SK-N-SH (cell line): Measurements from ENCODE around the gene ARL6. TPM values are rescaled to one million over a fixed set of nuclear protein-coding genes. Genes with fewer than 3 reads are reported as not detected.

Source experiments
- CTCF ChIA-PET: fragments of 300-600, 350-600 bp; formaldehyde crosslinking; extraction: SDS; loops from one replicate; lab custom pipeline; 2021; lab: Yijun Ruan, JAX
- POLR2A ChIA-PET: fragments of 350-600 bp; sonication (Branson Sonifier 250); formaldehyde crosslinking; extraction: SDS; loops from one replicate; lab custom pipeline; 2020; ENCODE audit warnings: antibody characterized with exemption, inconsistent platforms; lab: Yijun Ruan, JAX
- DNase-seq: peaks from one replicate; pipeline ENCODE4 v3.0.0; 2012
- H2AFZ ChIP-seq: fragments of 200-600 bp; sonication (generic); 2 replicates; pipeline ENCODE4 v1.8.1; 2016; ENCODE audit warnings: antibody characterized with exemption, mild to moderate bottlenecking, low read depth
- H3F3A ChIP-seq: fragments of 200-600 bp; sonication (generic); replicated peaks from 2 replicates; pipeline ENCODE3; 2016; ENCODE audit warnings: antibody characterized with exemption, mild to moderate bottlenecking; ENCODE audit not compliant: insufficient read depth
- H3K27ac ChIP-seq, 2 experiments: fragments of 200-500 bp in 1 of 2; fragments of 200-600 bp in 1 of 2; sonication (Bioruptor generic) in 1 of 2; sonication (generic), shearing (Covaris generic) in 1 of 2; 2 replicates each; pipeline versions ENCODE4 v1.5.1 to v1.6.1; 2014 to 2016; ENCODE audit warnings: low read depth in 2 of 2, inconsistent platforms in 1 of 2, low read length in 1 of 2, mild to moderate bottlenecking in 1 of 2, mixed read lengths in 1 of 2
- H3K27me3 ChIP-seq: fragments of 200-600 bp; sonication (generic), shearing (Covaris generic); 2 replicates; pipeline ENCODE4 v1.6.1; 2016; ENCODE audit warnings: mixed run types; ENCODE audit not compliant: insufficient read depth
- H3K36me3 ChIP-seq, 2 experiments: fragments of 200-500 bp in 1 of 2; fragments of 200-600 bp in 1 of 2; sonication (Bioruptor generic) in 1 of 2; sonication (generic) in 1 of 2; replicated peaks in 1 of 2; 2 replicates each; pipeline versions ENCODE3 to v1.5.1; 2014 to 2016; ENCODE audit warnings: low read length in 1 of 2, mild to moderate bottlenecking in 1 of 2; ENCODE audit not compliant: insufficient read depth in 2 of 2, control insufficient read depth in 1 of 2
- H3K4me1 ChIP-seq, 2 experiments: fragments of 200-500 bp in 1 of 2; fragments of 200-600 bp in 1 of 2; sonication (Bioruptor generic) in 1 of 2; sonication (generic), shearing (Covaris generic) in 1 of 2; 2 replicates each; pipeline versions ENCODE4 v1.5.1 to v1.6.1; 2014 to 2016; ENCODE audit warnings: low read depth in 1 of 2, low read length in 1 of 2, mixed run types in 1 of 2; ENCODE audit not compliant: insufficient read depth in 2 of 2, control insufficient read depth in 1 of 2
- H3K4me2 ChIP-seq: fragments of 200-600 bp; sonication (generic), shearing (Covaris generic); 2 replicates; pipeline ENCODE4 v1.6.1; 2017; ENCODE audit warnings: mixed run types
- H3K4me3 ChIP-seq, 2 experiments: fragments of 200-500 bp in 1 of 2; fragments of 200-600 bp in 1 of 2; sonication (Bioruptor generic) in 1 of 2; sonication (generic), shearing (Covaris generic) in 1 of 2; 2 replicates each; pipeline versions ENCODE4 v1.5.1 to v1.8.1; 2014 to 2016; ENCODE audit warnings: low read depth in 2 of 2, inconsistent platforms in 1 of 2, low read length in 1 of 2, mild to moderate bottlenecking in 1 of 2, mixed read lengths in 1 of 2, moderate library complexity in 1 of 2
- H3K79me2 ChIP-seq: fragments of 200-600 bp; sonication (generic); 2 replicates; pipeline ENCODE4 v1.8.1; 2017; ENCODE audit warnings: mild to moderate bottlenecking; ENCODE audit not compliant: insufficient read depth
- H3K9ac ChIP-seq: fragments of 200-600 bp; sonication (generic); 2 replicates; pipeline ENCODE4 v1.6.1; 2017; ENCODE audit warnings: mixed run types
- H3K9me2 ChIP-seq: fragments of 200-600 bp; sonication (generic); 2 replicates; pipeline ENCODE4 v1.6.1; 2017; ENCODE audit warnings: mixed run types
- H3K9me3 ChIP-seq: fragments of 200-600 bp; sonication (generic); 2 replicates; pipeline ENCODE4 v1.6.1; 2017; ENCODE audit warnings: mixed run types, mild to moderate bottlenecking, moderate library complexity
- H4K20me1 ChIP-seq: fragments of 200-600 bp; sonication (generic); 2 replicates; pipeline ENCODE4 v1.6.1; 2017; ENCODE audit warnings: mild to moderate bottlenecking, mixed run types; ENCODE audit not compliant: insufficient read depth
- EZH2phosphoT487 ChIP-seq: fragments of 200-600 bp; sonication (generic); IDR thresholded peaks from 2 replicates; pipeline ENCODE4 v1.6.1; 2017; ENCODE audit warnings: low read depth, mixed run types, mild to moderate bottlenecking, antibody characterized with exemption, moderate library complexity, borderline replicate concordance
- FOSL2 ChIP-seq: IDR thresholded peaks from 2 replicates; pipeline ENCODE4 v1.4.0; 2012; ENCODE audit warnings: low read depth, mild to moderate bottlenecking, moderate library complexity, borderline replicate concordance
- GATA2 ChIP-seq: sonication (generic); formaldehyde crosslinking; IDR thresholded peaks from 2 replicates; pipeline ENCODE4 v1.5.0; 2020; ENCODE audit warnings: mild to moderate bottlenecking, missing genetic modification reagents
- MEF2A ChIP-seq: IDR thresholded peaks from 2 replicates; pipeline ENCODE4 v1.4.0; 2012; ENCODE audit warnings: low read depth, borderline replicate concordance
- RXRA ChIP-seq: IDR thresholded peaks from 2 replicates; pipeline ENCODE4 v1.4.0; 2012; ENCODE audit warnings: low read depth, mild to moderate bottlenecking, borderline replicate concordance
- SMC3 ChIP-seq: IDR thresholded peaks from 2 replicates; pipeline ENCODE4 v1.6.1; 2012; ENCODE audit warnings: low read depth, low read length, improper control_type of control experiment
- TAF1 ChIP-seq: IDR thresholded peaks from 2 replicates; pipeline ENCODE4 v1.6.1; 2012; ENCODE audit warnings: low read depth, mild to moderate bottlenecking, low read length, moderate library complexity, borderline replicate concordance
- YY1 ChIP-seq: IDR thresholded peaks from 2 replicates; pipeline ENCODE4 v1.4.0; 2012; ENCODE audit warnings: low read depth, mild to moderate bottlenecking
- WGBS: methylation state at CpG from one replicate; pipeline ENCODE4 v1.1.6; 2017; ENCODE audit warnings: low lambda C conversion rate; 5-methylcytosine and 5-hydroxymethylcytosine counted together
- polyA plus RNA-seq, 3 experiments: library from polyadenylated mRNA; depleted of rRNA; stranded (reverse); fragments of >200 nt; gene quantifications; 2 replicates each; pipeline ENCODE4 v1.2.3, GENCODE V29; 2012
- TF ChIP-seq, protein P1 (sequence below): IDR thresholded peaks from 2 replicates; pipeline ENCODE4 v1.4.0; 2012; ENCODE audit warnings: low read depth, borderline replicate concordance
- TF ChIP-seq, protein P2 (sequence below): fragments of 150-350 bp; IDR thresholded peaks from 2 replicates; pipeline ENCODE4 v1.6.1; 2017; ENCODE audit warnings: antibody characterized with exemption, low read length, low read depth, borderline replicate concordance
- TF ChIP-seq, protein P3 (sequence below): IDR thresholded peaks from 2 replicates; pipeline ENCODE4 v1.6.1; 2012; ENCODE audit warnings: mild to moderate bottlenecking, low read depth, low read length, moderate library complexity

ARL6 gene
- polyA plus RNA-seq, 1 of the 3 experiments (the other 2 are of a cell fraction): 2.6 TPM

DNA sequence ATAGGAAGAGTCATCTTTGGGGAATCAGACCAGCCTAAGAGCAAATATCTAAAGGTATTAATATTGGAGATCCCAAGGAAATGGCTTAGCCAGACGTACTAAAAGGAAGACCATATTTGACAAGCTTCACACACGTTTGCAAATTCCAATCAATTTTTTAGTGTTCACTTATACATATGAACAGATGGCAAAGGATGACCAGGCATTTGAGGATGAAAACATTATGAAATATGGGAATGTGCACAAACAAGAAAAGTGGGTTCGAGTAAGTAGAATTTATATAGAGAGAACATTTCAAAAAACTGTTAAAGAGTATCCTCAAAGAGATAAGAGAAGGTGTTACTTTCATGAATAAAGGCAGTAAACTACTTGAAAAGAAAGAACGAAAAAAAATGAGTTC, 31.4 kb downstream of the ARL6 start:
- Histone ChIP-seq H3K4me2 (no peak overlapping the region), H3K27me3 (no peaks in the 10 kb centered on the region), H3K36me3 (peaks cover 5 to 20% of the 10 kb centered on the region in 2 experiments), H3K4me1 (no peaks in the 10 kb centered on the region), H3K79me2 (no peaks in the 10 kb centered on the region), H2AFZ (no peak overlapping the region), H3K4me3 (no peak overlapping the region), H3F3A (peaks cover 4% of the 10 kb centered on the region), H3K9me3 (no peaks in the 10 kb centered on the region), H3K9ac (no peak overlapping the region), H3K27ac (no peak overlapping the region), H3K9me2 (no peaks in the 10 kb centered on the region), H4K20me1 (no peaks in the 10 kb centered on the region)
- TF ChIP-seq EZH2phosphoT487 (no peak), RXRA (no peak), TAF1 (no peak), MEF2A (no peak), FOSL2 (no peak), GATA2 (CRISPR knock-in tag) (no peak), SMC3 (no peak)
- TF ChIP-seq, protein P1, sequence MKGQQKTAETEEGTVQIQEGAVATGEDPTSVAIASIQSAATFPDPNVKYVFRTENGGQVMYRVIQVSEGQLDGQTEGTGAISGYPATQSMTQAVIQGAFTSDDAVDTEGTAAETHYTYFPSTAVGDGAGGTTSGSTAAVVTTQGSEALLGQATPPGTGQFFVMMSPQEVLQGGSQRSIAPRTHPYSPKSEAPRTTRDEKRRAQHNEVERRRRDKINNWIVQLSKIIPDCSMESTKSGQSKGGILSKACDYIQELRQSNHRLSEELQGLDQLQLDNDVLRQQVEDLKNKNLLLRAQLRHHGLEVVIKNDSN: no peak
- TF ChIP-seq, protein P2, sequence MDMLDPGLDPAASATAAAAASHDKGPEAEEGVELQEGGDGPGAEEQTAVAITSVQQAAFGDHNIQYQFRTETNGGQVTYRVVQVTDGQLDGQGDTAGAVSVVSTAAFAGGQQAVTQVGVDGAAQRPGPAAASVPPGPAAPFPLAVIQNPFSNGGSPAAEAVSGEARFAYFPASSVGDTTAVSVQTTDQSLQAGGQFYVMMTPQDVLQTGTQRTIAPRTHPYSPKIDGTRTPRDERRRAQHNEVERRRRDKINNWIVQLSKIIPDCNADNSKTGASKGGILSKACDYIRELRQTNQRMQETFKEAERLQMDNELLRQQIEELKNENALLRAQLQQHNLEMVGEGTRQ: no peak
- TF ChIP-seq, protein P3, sequence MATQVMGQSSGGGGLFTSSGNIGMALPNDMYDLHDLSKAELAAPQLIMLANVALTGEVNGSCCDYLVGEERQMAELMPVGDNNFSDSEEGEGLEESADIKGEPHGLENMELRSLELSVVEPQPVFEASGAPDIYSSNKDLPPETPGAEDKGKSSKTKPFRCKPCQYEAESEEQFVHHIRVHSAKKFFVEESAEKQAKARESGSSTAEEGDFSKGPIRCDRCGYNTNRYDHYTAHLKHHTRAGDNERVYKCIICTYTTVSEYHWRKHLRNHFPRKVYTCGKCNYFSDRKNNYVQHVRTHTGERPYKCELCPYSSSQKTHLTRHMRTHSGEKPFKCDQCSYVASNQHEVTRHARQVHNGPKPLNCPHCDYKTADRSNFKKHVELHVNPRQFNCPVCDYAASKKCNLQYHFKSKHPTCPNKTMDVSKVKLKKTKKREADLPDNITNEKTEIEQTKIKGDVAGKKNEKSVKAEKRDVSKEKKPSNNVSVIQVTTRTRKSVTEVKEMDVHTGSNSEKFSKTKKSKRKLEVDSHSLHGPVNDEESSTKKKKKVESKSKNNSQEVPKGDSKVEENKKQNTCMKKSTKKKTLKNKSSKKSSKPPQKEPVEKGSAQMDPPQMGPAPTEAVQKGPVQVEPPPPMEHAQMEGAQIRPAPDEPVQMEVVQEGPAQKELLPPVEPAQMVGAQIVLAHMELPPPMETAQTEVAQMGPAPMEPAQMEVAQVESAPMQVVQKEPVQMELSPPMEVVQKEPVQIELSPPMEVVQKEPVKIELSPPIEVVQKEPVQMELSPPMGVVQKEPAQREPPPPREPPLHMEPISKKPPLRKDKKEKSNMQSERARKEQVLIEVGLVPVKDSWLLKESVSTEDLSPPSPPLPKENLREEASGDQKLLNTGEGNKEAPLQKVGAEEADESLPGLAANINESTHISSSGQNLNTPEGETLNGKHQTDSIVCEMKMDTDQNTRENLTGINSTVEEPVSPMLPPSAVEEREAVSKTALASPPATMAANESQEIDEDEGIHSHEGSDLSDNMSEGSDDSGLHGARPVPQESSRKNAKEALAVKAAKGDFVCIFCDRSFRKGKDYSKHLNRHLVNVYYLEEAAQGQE: no peak
- ChIA-PET POLR2A (no interaction called here), CTCF (interaction anchor here (1.0 to 8.9 kb wide), 2 partner anchors 9 to 227 kb away, joined by 4 to 128 read pairs; no protein-coding TSS in a partner anchor)
- no peak for DNase-seq
- 91% methylated on average over 4 of the region's 4 CpGs for WGBS

DNA sequence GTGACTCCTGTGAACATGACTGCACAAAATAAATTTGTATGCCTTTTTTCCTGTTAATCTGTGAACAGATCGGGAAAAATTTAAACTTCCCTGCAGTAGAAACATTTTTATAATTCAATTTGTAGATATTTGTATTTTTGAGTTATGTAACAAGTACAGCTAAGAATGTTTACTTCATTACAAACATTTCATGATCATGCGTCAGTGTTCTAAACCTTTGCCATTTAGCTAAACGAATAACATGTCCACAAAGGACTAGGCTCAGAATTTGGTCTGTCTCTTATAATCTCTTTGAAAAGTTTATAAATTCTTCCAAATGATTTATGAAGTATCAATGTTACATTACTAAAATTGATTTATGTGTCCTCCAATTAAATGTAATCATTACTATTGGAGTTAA, 39.9 kb downstream of the ARL6 start:
- Histone ChIP-seq H3K4me1 (no peaks in the 10 kb centered on the region), H3K4me2 (no peak overlapping the region), H3F3A (no peaks in the 10 kb centered on the region), H3K9ac (no peak overlapping the region), H3K36me3 (peaks cover 0 to 1% of the 10 kb centered on the region in 2 experiments), H3K4me3 (no peak overlapping the region), H2AFZ (no peak overlapping the region), H3K9me2 (no peaks in the 10 kb centered on the region; the same call in 1 of the 2 replicates), H3K9me3 (no peaks in the 10 kb centered on the region), H4K20me1 (no peaks in the 10 kb centered on the region), H3K27me3 (no peaks in the 10 kb centered on the region), H3K27ac (no peak overlapping the region), H3K79me2 (no peaks in the 10 kb centered on the region)
- POLR2A ChIA-PET: no interaction called here
- 94% methylated on average over 3 of the region's 3 CpGs for WGBS
- TF ChIP-seq YY1: no peak
- no peak for TF ChIP-seq EZH2phosphoT487
- DNase-seq: no peak
- CTCF ChIA-PET: interaction anchor here (1.3 to 2.0 kb wide), 5 partner anchors 10 to 219 kb away, joined by 3 to 12 read pairs (median 4); no protein-coding TSS in a partner anchor
